ENCODE results near the gene PRKCH. TPM values are rescaled to one million over a fixed set of nuclear protein-coding genes. Genes with fewer than 3 reads are reported as not detected.

PRKCH gene
- total RNA-seq, 1 donor from 2014 or later, result 19.1 TPM

DNA sequence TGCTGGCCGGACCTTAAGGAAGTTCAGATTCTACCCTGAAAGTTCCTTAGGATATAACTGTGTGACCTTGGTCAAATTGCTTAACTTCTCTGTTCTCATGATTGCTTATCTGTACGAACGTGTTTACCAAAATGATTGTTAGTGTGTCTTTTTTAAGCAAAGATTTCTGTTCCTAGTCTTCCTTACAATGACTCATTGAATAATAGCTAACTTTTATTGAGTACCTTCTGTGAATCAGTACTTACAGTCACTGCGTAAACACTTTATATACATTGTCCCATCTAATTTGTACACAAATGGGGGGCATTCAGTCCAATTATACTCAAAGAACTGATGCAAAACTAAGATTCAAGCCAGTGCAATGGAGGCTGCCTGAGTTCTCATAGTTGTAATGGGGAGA, 36.0 kb upstream of the PRKCH start:
- H3K36me3 Mint-ChIP-seq, result no peaks in the 10 kb centered on the region
- H3K27ac Mint-ChIP-seq, result no peak overlapping the region
- DNase-seq (ENCODE audit: extremely low spot score, unreplicated experiment), result no peak
- peaks cover 12% of the 10 kb centered on the region for H3K27me3 Mint-ChIP-seq
- TF ChIP-seq, protein P1, sequence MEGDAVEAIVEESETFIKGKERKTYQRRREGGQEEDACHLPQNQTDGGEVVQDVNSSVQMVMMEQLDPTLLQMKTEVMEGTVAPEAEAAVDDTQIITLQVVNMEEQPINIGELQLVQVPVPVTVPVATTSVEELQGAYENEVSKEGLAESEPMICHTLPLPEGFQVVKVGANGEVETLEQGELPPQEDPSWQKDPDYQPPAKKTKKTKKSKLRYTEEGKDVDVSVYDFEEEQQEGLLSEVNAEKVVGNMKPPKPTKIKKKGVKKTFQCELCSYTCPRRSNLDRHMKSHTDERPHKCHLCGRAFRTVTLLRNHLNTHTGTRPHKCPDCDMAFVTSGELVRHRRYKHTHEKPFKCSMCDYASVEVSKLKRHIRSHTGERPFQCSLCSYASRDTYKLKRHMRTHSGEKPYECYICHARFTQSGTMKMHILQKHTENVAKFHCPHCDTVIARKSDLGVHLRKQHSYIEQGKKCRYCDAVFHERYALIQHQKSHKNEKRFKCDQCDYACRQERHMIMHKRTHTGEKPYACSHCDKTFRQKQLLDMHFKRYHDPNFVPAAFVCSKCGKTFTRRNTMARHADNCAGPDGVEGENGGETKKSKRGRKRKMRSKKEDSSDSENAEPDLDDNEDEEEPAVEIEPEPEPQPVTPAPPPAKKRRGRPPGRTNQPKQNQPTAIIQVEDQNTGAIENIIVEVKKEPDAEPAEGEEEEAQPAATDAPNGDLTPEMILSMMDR (conservative IDR thresholded peaks at IDR 0.05), result no peak
- peaks cover 20% of the 10 kb centered on the region for H3K4me1 Mint-ChIP-seq (ENCODE audit: unreplicated experiment)
- no peaks in the 10 kb centered on the region for H3K9me3 Mint-ChIP-seq
- H3K4me3 Mint-ChIP-seq, result no peak overlapping the region

DNA sequence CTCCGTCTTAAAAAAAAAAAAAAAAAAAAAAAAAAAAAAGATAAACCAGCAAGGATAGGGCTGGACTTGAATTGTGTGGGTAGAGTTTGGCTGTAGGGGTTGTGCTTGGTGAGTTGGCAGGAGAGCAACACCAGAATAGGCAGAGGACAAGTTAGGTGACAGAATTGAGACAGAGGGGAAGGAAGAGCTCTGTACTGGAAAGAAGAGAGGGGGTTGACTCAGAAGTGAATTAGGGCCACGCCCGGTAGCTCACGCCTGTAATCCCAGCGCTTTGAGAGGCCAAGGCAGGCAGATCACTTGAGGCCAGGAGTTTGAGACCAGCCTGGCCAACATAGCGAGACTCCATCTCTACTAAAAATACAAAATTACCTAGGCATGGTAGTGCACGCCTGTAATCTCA, 34.2 kb upstream of the PRKCH start:
- H3K4me3 Mint-ChIP-seq, result no peak overlapping the region
- H3K9me3 Mint-ChIP-seq, result no peaks in the 10 kb centered on the region
- peaks cover 19% of the 10 kb centered on the region for H3K4me1 Mint-ChIP-seq (ENCODE audit: unreplicated experiment)
- H3K36me3 Mint-ChIP-seq, result no peaks in the 10 kb centered on the region
- no peak overlapping the region for H3K27ac Mint-ChIP-seq
- H3K27me3 Mint-ChIP-seq, result peaks cover 6% of the 10 kb centered on the region
- DNase-seq (ENCODE audit: extremely low spot score, unreplicated experiment), result no peak
- TF ChIP-seq, protein P1 (conservative IDR thresholded peaks at IDR 0.05), result no peak

DNA sequence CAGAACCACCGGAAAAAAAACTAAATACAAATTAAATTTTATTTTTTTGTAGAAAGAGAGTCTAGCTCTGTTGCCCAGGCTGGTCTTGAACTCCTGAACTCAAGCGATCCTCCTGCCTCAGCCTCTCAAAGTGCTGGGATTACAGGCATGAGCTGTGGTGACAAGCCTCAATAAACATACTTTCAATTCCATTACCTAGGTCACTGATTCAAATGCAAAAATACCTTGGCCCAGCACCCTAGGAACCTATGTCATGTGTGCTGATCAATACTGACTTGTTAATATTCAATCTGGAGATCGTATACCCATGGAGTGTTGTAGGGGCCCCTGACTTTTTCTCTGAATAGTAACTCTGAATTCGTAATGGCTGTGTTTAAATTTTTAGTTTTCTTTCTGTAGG, 33.2 kb upstream of the PRKCH start:
- TF ChIP-seq, protein P1 (conservative IDR thresholded peaks at IDR 0.05), result no peak
- DNase-seq (ENCODE audit: extremely low spot score, unreplicated experiment), result no peak
- Mint-ChIP-seq H3K27ac (no peak overlapping the region), H3K4me3 (no peak overlapping the region), H3K27me3 (peaks cover under 1% of the 10 kb centered on the region), H3K36me3 (no peaks in the 10 kb centered on the region), H3K4me1 (ENCODE audit: unreplicated experiment) (peaks cover 19% of the 10 kb centered on the region), H3K9me3 (no peaks in the 10 kb centered on the region)

DNA sequence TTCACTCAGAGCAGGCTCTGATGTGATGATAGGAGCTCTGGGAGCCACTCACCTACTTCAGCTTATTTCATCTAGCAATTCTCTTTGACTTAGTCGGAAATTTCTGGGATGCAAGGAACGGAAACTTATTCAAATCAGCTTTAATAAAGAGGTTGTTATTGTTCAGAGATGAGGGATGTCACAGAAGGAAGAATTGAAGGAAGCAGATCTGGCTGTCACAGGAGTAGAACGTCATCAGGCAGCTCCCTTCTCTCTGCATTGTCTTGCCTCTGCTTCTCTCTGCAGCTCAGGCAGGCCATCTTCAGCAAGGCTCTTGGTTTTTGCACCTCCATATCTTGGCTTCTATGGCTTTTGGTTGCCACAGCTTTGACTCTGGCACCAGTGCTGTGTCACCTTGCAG, 32.7 kb upstream of the PRKCH start:
- no peak overlapping the region for H3K27ac Mint-ChIP-seq
- no peaks in the 10 kb centered on the region for H3K27me3 Mint-ChIP-seq
- H3K4me3 Mint-ChIP-seq, result no peak overlapping the region
- TF ChIP-seq, protein P1 (conservative IDR thresholded peaks at IDR 0.05), result no peak
- DNase-seq (ENCODE audit: extremely low spot score, unreplicated experiment), result no peak
- H3K9me3 Mint-ChIP-seq, result no peaks in the 10 kb centered on the region
- peaks cover 19% of the 10 kb centered on the region for H3K4me1 Mint-ChIP-seq (ENCODE audit: unreplicated experiment)
- H3K36me3 Mint-ChIP-seq, result no peaks in the 10 kb centered on the region

DNA sequence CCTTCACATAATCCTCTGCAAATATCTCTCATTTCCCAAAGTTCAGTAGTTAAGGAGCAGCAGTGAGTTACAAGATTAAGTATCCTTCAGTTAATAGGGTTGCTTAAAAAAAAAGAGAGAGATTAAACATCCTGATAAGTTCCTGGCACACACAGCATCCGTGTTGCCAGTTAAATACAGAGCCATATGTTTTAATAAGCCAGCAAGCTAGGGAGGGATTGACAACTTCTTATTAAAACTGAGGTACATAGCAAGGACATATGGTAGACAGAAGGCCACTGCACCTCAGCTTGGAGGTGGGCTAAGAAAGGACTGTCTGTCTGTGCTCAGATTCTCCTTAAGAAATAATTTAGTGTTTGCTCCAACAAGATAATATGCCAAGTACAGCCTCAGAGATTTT, 30.7 kb upstream of the PRKCH start:
- Mint-ChIP-seq H3K27ac (no peak overlapping the region), H3K9me3 (no peaks in the 10 kb centered on the region), H3K4me1 (ENCODE audit: unreplicated experiment) (peaks cover 15% of the 10 kb centered on the region), H3K4me3 (no peak overlapping the region), H3K36me3 (no peaks in the 10 kb centered on the region), H3K27me3 (no peaks in the 10 kb centered on the region)
- TF ChIP-seq, protein P1 (conservative IDR thresholded peaks at IDR 0.05), result no peak
- DNase-seq (ENCODE audit: extremely low spot score, unreplicated experiment), result no peak

DNA sequence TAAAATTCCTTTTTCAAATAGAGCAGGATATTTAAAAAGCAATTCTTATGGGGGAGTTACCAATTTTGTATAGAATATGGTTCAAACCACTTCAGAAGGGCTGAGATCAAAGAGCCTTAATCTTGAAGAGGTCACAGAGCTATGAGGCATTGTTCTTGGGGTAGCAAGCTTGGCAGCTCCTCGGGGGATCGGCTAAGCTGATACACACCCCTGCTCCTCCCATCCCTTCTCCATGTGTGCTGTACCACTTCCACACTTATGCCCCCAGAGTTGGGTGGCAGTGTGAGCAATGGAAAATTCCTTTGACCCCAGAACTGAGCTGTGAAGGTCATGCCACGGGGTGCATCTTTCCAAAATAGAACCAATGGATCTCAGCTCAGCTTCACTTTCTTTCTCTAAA, 25.2 kb upstream of the PRKCH start:
- Mint-ChIP-seq H3K27me3 (no peaks in the 10 kb centered on the region), H3K9me3 (no peaks in the 10 kb centered on the region), H3K4me1 (ENCODE audit: unreplicated experiment) (no peaks in the 10 kb centered on the region), H3K36me3 (no peaks in the 10 kb centered on the region), H3K4me3 (no peak overlapping the region), H3K27ac (no peak overlapping the region)
- no peak for DNase-seq (ENCODE audit: extremely low spot score, unreplicated experiment)
- TF ChIP-seq, protein P1 (conservative IDR thresholded peaks at IDR 0.05), result no peak

Data from type B pancreatic cell (in vitro differentiated cells).